Measurements from ENCODE around the gene RPS19BP1. TPM values are rescaled to one million over a fixed set of nuclear protein-coding genes. Genes with fewer than 3 reads are reported as not detected.

The RPS19BP1 gene
- polyA plus RNA-seq, 1 of the 3 experiments (the other 2 are of a cell fraction) = 97.2 TPM

DNA sequence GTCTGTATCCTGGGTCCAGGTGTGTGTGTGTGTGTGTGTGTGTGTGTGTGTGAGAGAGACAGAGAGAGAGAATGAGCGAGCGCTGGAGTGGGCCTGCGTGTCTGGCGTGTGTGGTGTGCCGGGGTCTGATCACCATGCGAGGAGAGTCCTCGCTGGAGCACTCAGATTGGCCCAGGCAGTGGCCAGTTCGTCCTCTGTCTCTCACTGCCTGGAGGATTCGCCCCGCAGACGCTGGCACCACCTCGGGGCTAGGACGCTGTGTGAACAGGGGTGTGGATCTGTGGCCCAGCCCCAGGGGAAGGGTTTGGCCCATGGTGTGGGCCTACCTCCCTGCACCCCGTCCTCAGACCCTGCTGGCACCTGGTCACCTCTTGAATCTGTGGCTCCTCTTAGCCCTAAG lies 26.4 kb upstream of the RPS19BP1 start:
- Histone ChIP-seq H3K9me2 (no peaks in the 10 kb centered on the region), H3K36me3 (replicated peaks in 1 of 2; ENCODE audit: control insufficient read depth in 1 of 2, insufficient read depth in 2 of 2, low read length in 1 of 2) (no peaks in the 10 kb centered on the region), H3K27me3 (ENCODE audit: insufficient read depth) (no peaks in the 10 kb centered on the region; the same call in 1 of the 2 replicates), H3K4me2 (no peak overlapping the region), H4K20me1 (ENCODE audit: insufficient read depth) (no peaks in the 10 kb centered on the region), H3K9me3 (no peaks in the 10 kb centered on the region), H3K9ac (no peak overlapping the region), H2AFZ (ENCODE audit: low read depth) (no peak overlapping the region), H3F3A (replicated peaks; ENCODE audit: insufficient read depth) (no peaks in the 10 kb centered on the region), H3K79me2 (ENCODE audit: insufficient read depth) (no peaks in the 10 kb centered on the region), H3K27ac (ENCODE audit: low read depth in 2 of 2, low read length in 1 of 2) (no peak overlapping the region), H3K4me1 (ENCODE audit: control insufficient read depth in 1 of 2, insufficient read depth in 2 of 2, low read depth in 1 of 2, low read length in 1 of 2) (no peaks in the 10 kb centered on the region; a peak in 1 of 4 replicates), H3K4me3 (ENCODE audit: low read depth in 2 of 2, low read length in 1 of 2) (no peak overlapping the region)
- ChIA-PET POLR2A (interaction anchor here (0.6 kb wide), 1 partner anchor 325 kb away, joined by 4 read pairs; no protein-coding TSS in a partner anchor), CTCF (interaction anchor here (0.9 to 1.6 kb wide), 6 partner anchors 9 to 481 kb away, joined by 3 to 6 read pairs (median 4); no protein-coding TSS in a partner anchor)
- WGBS (ENCODE audit: low lambda C conversion rate) = 93% methylated on average over 6 of the region's 14 CpGs
- DNase-seq = no peak
- TF ChIP-seq, protein P1, sequence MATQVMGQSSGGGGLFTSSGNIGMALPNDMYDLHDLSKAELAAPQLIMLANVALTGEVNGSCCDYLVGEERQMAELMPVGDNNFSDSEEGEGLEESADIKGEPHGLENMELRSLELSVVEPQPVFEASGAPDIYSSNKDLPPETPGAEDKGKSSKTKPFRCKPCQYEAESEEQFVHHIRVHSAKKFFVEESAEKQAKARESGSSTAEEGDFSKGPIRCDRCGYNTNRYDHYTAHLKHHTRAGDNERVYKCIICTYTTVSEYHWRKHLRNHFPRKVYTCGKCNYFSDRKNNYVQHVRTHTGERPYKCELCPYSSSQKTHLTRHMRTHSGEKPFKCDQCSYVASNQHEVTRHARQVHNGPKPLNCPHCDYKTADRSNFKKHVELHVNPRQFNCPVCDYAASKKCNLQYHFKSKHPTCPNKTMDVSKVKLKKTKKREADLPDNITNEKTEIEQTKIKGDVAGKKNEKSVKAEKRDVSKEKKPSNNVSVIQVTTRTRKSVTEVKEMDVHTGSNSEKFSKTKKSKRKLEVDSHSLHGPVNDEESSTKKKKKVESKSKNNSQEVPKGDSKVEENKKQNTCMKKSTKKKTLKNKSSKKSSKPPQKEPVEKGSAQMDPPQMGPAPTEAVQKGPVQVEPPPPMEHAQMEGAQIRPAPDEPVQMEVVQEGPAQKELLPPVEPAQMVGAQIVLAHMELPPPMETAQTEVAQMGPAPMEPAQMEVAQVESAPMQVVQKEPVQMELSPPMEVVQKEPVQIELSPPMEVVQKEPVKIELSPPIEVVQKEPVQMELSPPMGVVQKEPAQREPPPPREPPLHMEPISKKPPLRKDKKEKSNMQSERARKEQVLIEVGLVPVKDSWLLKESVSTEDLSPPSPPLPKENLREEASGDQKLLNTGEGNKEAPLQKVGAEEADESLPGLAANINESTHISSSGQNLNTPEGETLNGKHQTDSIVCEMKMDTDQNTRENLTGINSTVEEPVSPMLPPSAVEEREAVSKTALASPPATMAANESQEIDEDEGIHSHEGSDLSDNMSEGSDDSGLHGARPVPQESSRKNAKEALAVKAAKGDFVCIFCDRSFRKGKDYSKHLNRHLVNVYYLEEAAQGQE (IDR thresholded peaks at IDR 0.05; ENCODE audit: low read depth, low read length) = no peak
- no peak for TF ChIP-seq MXI1 (IDR thresholded peaks at IDR 0.05; ENCODE audit: low read depth, low read length)
- TF ChIP-seq, protein P2, sequence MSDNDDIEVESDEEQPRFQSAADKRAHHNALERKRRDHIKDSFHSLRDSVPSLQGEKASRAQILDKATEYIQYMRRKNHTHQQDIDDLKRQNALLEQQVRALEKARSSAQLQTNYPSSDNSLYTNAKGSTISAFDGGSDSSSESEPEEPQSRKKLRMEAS (IDR thresholded peaks at IDR 0.05; ENCODE audit: low read depth) = no peak

DNA sequence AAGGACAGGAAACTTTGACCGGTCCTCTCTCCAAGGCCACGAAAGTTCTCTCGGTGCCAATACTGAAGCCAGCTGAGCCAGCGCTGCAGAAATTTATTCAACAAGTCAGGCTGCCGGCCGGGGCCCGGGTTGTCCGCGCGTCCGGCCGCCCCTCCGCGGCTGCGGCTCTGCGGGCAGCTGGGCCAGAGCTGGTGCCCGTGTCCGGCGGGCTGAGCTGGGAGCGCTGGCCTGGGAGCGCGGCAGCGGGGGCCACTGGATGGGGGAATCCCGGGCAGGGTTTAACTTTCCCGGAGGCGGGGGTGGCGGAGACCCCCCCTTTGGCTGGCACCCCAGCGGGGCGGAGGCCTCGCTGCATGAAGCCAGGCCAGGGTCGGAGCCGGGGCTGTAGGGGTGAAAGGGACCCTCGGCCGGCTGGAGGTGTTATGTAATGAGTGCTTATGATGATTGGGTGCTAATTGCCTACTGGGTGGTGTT lies 25.7 kb upstream of the RPS19BP1 start:
- ChIA-PET CTCF (interaction anchor here (1.5 to 1.6 kb wide), 2 partner anchors 13 to 395 kb away, joined by 4 read pairs; no protein-coding TSS in a partner anchor), POLR2A (interaction anchor here (0.6 kb wide), 1 partner anchor 325 kb away, joined by 4 read pairs; no protein-coding TSS in a partner anchor)
- Histone ChIP-seq H3K9me3 (no peaks in the 10 kb centered on the region), H3K36me3 (replicated peaks in 1 of 2; ENCODE audit: control insufficient read depth in 1 of 2, insufficient read depth in 2 of 2, low read length in 1 of 2) (no peaks in the 10 kb centered on the region), H4K20me1 (ENCODE audit: insufficient read depth) (no peaks in the 10 kb centered on the region), H3K4me3 (ENCODE audit: low read depth in 2 of 2, low read length in 1 of 2) (no peak overlapping the region), H3K4me2 (no peak overlapping the region), H3F3A (replicated peaks; ENCODE audit: insufficient read depth) (no peaks in the 10 kb centered on the region), H3K79me2 (ENCODE audit: insufficient read depth) (no peaks in the 10 kb centered on the region), H3K9me2 (no peaks in the 10 kb centered on the region), H2AFZ (ENCODE audit: low read depth) (no peak overlapping the region), H3K9ac (no peak overlapping the region), H3K4me1 (ENCODE audit: control insufficient read depth in 1 of 2, insufficient read depth in 2 of 2, low read depth in 1 of 2, low read length in 1 of 2) (no peaks in the 10 kb centered on the region; a peak in 1 of 4 replicates), H3K27ac (ENCODE audit: low read depth in 2 of 2, low read length in 1 of 2) (no peak overlapping the region), H3K27me3 (ENCODE audit: insufficient read depth) (no peaks in the 10 kb centered on the region; the same call in 1 of the 2 replicates)
- TF ChIP-seq, protein P1 (IDR thresholded peaks at IDR 0.05; ENCODE audit: low read depth, low read length) = no peak
- no peak for TF ChIP-seq POLR2AphosphoS5 (IDR thresholded peaks at IDR 0.05; ENCODE audit: low read depth, low read length)
- no peak for TF ChIP-seq GABPA (IDR thresholded peaks at IDR 0.05; ENCODE audit: low read depth)
- no peak for TF ChIP-seq FOSL2 (IDR thresholded peaks at IDR 0.05; ENCODE audit: borderline replicate concordance, low read depth)
- peak; percentile 41 for DNase-seq
- WGBS (ENCODE audit: low lambda C conversion rate) = 10% methylated on average over 2 of the region's 34 CpGs

Data from SK-N-SH (cell line).